IMR-90 (cell line): ENCODE measurements around the gene CPEB3. TPM values are rescaled to one million over a fixed set of nuclear protein-coding genes. Genes with fewer than 3 reads are reported as not detected.

Source experiments
- ATAC-seq: fragments of 200-7000 bp; cut with Tn5 transposase; 2 replicates; pipeline ENCODE4 v1.9.1; 2020; ENCODE audit warnings: low read depth, mild to moderate bottlenecking, moderate library complexity
- BruUV-seq: library from RNA; stranded (reverse); fragments of 400-500 nt; replicated peaks from 2 replicates; lab custom pipeline; 2021; lab: Mats Ljungman, UMichigan
- CTCF ChIA-PET: fragments of 300-600 bp; formaldehyde crosslinking; extraction: SDS; loops from one replicate; lab custom pipeline; 2021; ENCODE audit warnings: antibody characterized with exemption; lab: Yijun Ruan, JAX
- POLR2A ChIA-PET: fragments of 300-600 bp; sonication (Branson Sonifier 250); formaldehyde crosslinking; loops from one replicate; lab custom pipeline; 2022; ENCODE audit warnings: antibody characterized with exemption; ENCODE audit not compliant: unreplicated experiment; lab: Charles Lee
- DNase-seq: peaks from one replicate; pipeline ENCODE4 v3.0.0; 2013
- H2AFZ ChIP-seq: replicated peaks from 2 replicates; pipeline ENCODE3; 2013; ENCODE audit warnings: low read length, mild to moderate bottlenecking; ENCODE audit not compliant: poor library complexity
- H2AK5ac ChIP-seq: 2 replicates; pipeline ENCODE4 v1.6.1; 2013; ENCODE audit warnings: low read depth, low read length, inconsistent platforms
- H2AK9ac ChIP-seq: replicated peaks from 2 replicates; pipeline ENCODE3; 2013; ENCODE audit warnings: mild to moderate bottlenecking, low read depth, low read length, moderate library complexity; ENCODE audit not compliant: poor library complexity
- H2BK120ac ChIP-seq: 2 replicates; pipeline ENCODE4 v1.6.1; 2013; ENCODE audit warnings: low read depth, low read length, inconsistent platforms
- H2BK15ac ChIP-seq: 3 replicates; pipeline ENCODE4 v1.6.1; 2013; ENCODE audit warnings: low read depth, low read length, inconsistent platforms
- H2BK20ac ChIP-seq: 2 replicates; pipeline ENCODE4 v1.6.1; 2013; ENCODE audit warnings: low read depth, mild to moderate bottlenecking, inconsistent platforms, low read length, moderate library complexity
- H2BK5ac ChIP-seq: 2 replicates; pipeline ENCODE4 v1.6.1; 2013; ENCODE audit warnings: mild to moderate bottlenecking, low read depth, low read length, inconsistent platforms; ENCODE audit not compliant: poor library complexity, severe bottlenecking
- H3K14ac ChIP-seq: replicated peaks from 2 replicates; pipeline ENCODE4 v1.6.1; 2013; ENCODE audit warnings: low read depth, low read length, inconsistent platforms
- H3K18ac ChIP-seq: 2 replicates; pipeline ENCODE4 v1.6.1; 2013; ENCODE audit warnings: low read depth, low read length, control low read depth
- H3K23ac ChIP-seq: 2 replicates; pipeline ENCODE4 v1.6.1; 2013; ENCODE audit warnings: low read depth, low read length, inconsistent platforms
- H3K27ac ChIP-seq: 2 replicates; pipeline ENCODE4 v1.5.1; 2013; ENCODE audit warnings: mild to moderate bottlenecking, control low read depth, low read length; ENCODE audit not compliant: insufficient read depth
- H3K27me3 ChIP-seq: 2 replicates; pipeline ENCODE4 v1.6.1; 2013; ENCODE audit warnings: low read length; ENCODE audit not compliant: control insufficient read depth, insufficient read depth
- H3K36me3 ChIP-seq: 2 replicates; pipeline ENCODE4 v1.6.1; 2013; ENCODE audit warnings: low read length, mixed read lengths; ENCODE audit not compliant: control insufficient read depth, insufficient read depth
- H3K4ac ChIP-seq: 2 replicates; pipeline ENCODE4 v1.6.1; 2013; ENCODE audit warnings: low read depth, low read length, inconsistent platforms
- H3K4me1 ChIP-seq: 2 replicates; pipeline ENCODE4 v1.6.1; 2013; ENCODE audit warnings: low read length, mixed read lengths; ENCODE audit not compliant: control insufficient read depth, insufficient read depth
- H3K4me2 ChIP-seq: 2 replicates; pipeline ENCODE4 v1.6.1; 2013; ENCODE audit warnings: low read depth, mild to moderate bottlenecking, control low read depth, low read length, moderate library complexity
- H3K4me3 ChIP-seq: 2 replicates; pipeline ENCODE4 v1.5.1; 2013; ENCODE audit warnings: low read depth, mild to moderate bottlenecking, control low read depth, low read length, moderate library complexity; ENCODE audit not compliant: insufficient read depth
- H3K56ac ChIP-seq: 2 replicates; pipeline ENCODE4 v1.6.1; 2013; ENCODE audit warnings: low read length, inconsistent platforms; ENCODE audit not compliant: insufficient read depth; ENCODE audit errors: extremely low read depth
- H3K79me1 ChIP-seq, 2 experiments: 2 replicates each; pipeline ENCODE4 v1.6.1; 2013; ENCODE audit warnings: low read length in 2 of 2, inconsistent platforms in 1 of 2, low read depth in 1 of 2
- H3K9ac ChIP-seq: 2 replicates; pipeline ENCODE4 v1.6.1; 2013; ENCODE audit warnings: low read depth, low read length, control low read depth
- H3K9me1 ChIP-seq: 2 replicates; pipeline ENCODE4 v1.6.1; 2013; ENCODE audit warnings: low read length, inconsistent platforms; ENCODE audit not compliant: insufficient read depth
- H3K9me3 ChIP-seq: 2 replicates; pipeline ENCODE4 v1.6.1; 2013; ENCODE audit warnings: low read length; ENCODE audit not compliant: control insufficient read depth, insufficient read depth
- H4K20me1 ChIP-seq: 2 replicates; pipeline ENCODE4 v1.6.1; 2013; ENCODE audit warnings: low read length, inconsistent platforms; ENCODE audit not compliant: insufficient read depth
- H4K5ac ChIP-seq: 2 replicates; pipeline ENCODE4 v1.6.1; 2013; ENCODE audit warnings: mild to moderate bottlenecking, low read depth, low read length, control low read depth
- H4K8ac ChIP-seq, 2 experiments: 2 replicates each; pipeline ENCODE4 v1.6.1; 2013; ENCODE audit warnings: low read depth in 2 of 2, low read length in 2 of 2, control low read depth in 1 of 2, inconsistent platforms in 1 of 2
- H4K91ac ChIP-seq: 2 replicates; pipeline ENCODE4 v1.6.1; 2013; ENCODE audit warnings: low read depth, low read length, inconsistent platforms; ENCODE audit not compliant: insufficient read depth
- BHLHE40 ChIP-seq: fragments of 150-350 bp; IDR thresholded peaks from 2 replicates; pipeline ENCODE4 v1.6.1; 2016; ENCODE audit warnings: mild to moderate bottlenecking, low read depth, low read length
- CEBPB ChIP-seq: IDR thresholded peaks from 2 replicates; pipeline ENCODE4 v1.6.1; 2012; ENCODE audit warnings: low read depth, low read length, improper control_type of control experiment
- CHD1 ChIP-seq: IDR thresholded peaks from 2 replicates; pipeline ENCODE4 v1.6.1; 2012; ENCODE audit warnings: low read depth, low read length, improper control_type of control experiment
- CTCF ChIP-seq: conservative IDR thresholded peaks from 2 replicates; pipeline ENCODE4 v1.5.1; 2012; ENCODE audit warnings: mild to moderate bottlenecking, low read depth, low read length, improper control_type of control experiment
- ELK1 ChIP-seq: fragments of 150-350 bp; IDR thresholded peaks from 2 replicates; pipeline ENCODE4 v1.6.1; 2016; ENCODE audit warnings: low read depth, mild to moderate bottlenecking, low read length, moderate library complexity, borderline replicate concordance
- MAFK ChIP-seq: IDR thresholded peaks from 2 replicates; pipeline ENCODE4 v1.6.1; 2012; ENCODE audit warnings: low read depth, low read length, improper control_type of control experiment
- SMC3 ChIP-seq: fragments of 150-350 bp; IDR thresholded peaks from 2 replicates; pipeline ENCODE4 v1.6.1; 2016; ENCODE audit warnings: low read depth, mild to moderate bottlenecking, antibody characterized with exemption, low read length, moderate library complexity
- USF2 ChIP-seq: fragments of 150-350 bp; IDR thresholded peaks from 2 replicates; pipeline ENCODE4 v1.6.1; 2017; ENCODE audit warnings: mild to moderate bottlenecking, antibody characterized with exemption, low read length, low read depth
- WGBS, 2 experiments: methylation state at CpG; one replicate each; pipeline versions ENCODE4 v1.1.5 to v1.1.7; 2013; ENCODE audit warnings: missing lambda C conversion rate in 2 of 2; ENCODE audit not compliant: insufficient read length in 1 of 2; ENCODE audit errors: extremely low coverage in 2 of 2; 5-methylcytosine and 5-hydroxymethylcytosine counted together
- dilution Hi-C: fragments of 300-500 bp; cut with HindIII; formaldehyde crosslinking; loops from one replicate; pipeline ENCODE4 v1.14.3; 2018; ENCODE audit warnings: low sequenced_read_pairs; ENCODE audit not compliant: unreplicated experiment
- in situ Hi-C: fragments of 300-500 bp; cut with MboI; formaldehyde crosslinking; loops from 3 replicates; pipeline ENCODE4 v1.14.3; 2019; ENCODE audit warnings: low sequenced_read_pairs, inconsistent platforms, mixed read lengths
- intact Hi-C: fragments of 100-400 bp; cut with micrococcal nuclease; formaldehyde crosslinking; loops from 2 replicates; pipeline ENCODE4 v1.10.0; 2022
- polyA plus RNA-seq, 3 experiments: library from polyadenylated mRNA; depleted of rRNA; stranded (reverse); fragments of >200 nt; gene quantifications; 2 replicates each; pipeline ENCODE4 v1.2.3, GENCODE V29; 2012; ENCODE audit warnings: low replicate concordance in 1 of 3
- total RNA-seq: library from RNA; depleted of rRNA; stranded (reverse); fragments of >200 nt; gene quantifications from 2 replicates; pipeline ENCODE4 v1.2.3, GENCODE V29; 2012

CPEB3 gene
- total and polyA plus RNA-seq, 2 of the 4 experiments (the other 2 are of a cell fraction): 0.18 to 0.36 TPM

GRCh38 chr10:92298487-92298886, 7.6 kb upstream of the CPEB3 start:
- in situ Hi-C loops: no loop called here
- dilution Hi-C loops: no loop called here
- Histone ChIP-seq H3K14ac (no peak overlapping the region), H2BK5ac (no peak overlapping the region), H3K36me3 (peaks cover 4% of the 10 kb centered on the region; the same call in 1 of the 2 replicates), H3K23ac (no peak overlapping the region), H3K56ac (no peak overlapping the region), H4K20me1 (peaks cover 44% of the 10 kb centered on the region), H2AFZ (no peak overlapping the region), H4K8ac (no peak overlapping the region), H3K4me2 (no peak overlapping the region), H3K27me3 (no peaks in the 10 kb centered on the region), H4K91ac (no peak overlapping the region), H3K9ac (no peak overlapping the region), H2AK5ac (no peak overlapping the region), H3K4ac (no peak overlapping the region), H4K5ac (no peak overlapping the region), H3K4me1 (peaks cover 3% of the 10 kb centered on the region), H3K9me3 (no peaks in the 10 kb centered on the region), H2BK20ac (no peak overlapping the region), H3K18ac (no peak overlapping the region), H2BK120ac (no peak overlapping the region), H3K79me1 (peaks cover 18 to 64% of the 10 kb centered on the region in 2 experiments), H3K9me1 (no peaks in the 10 kb centered on the region), H3K27ac (no peak overlapping the region), H3K4me3 (no peak overlapping the region), H2BK15ac (no peak overlapping the region), H2AK9ac (no peak overlapping the region)
- DNase-seq: no peak
- intact Hi-C loops: no loop called here
- no CpG with 5 or more reads among the region's 6 CpGs for WGBS, 2 experiments
- POLR2A ChIA-PET: no interaction called here
- ATAC-seq: no peak
- BruUV-seq: no TSS peak
- CTCF ChIA-PET: interaction anchor here (0.8 to 1.0 kb wide), 2 partner anchors 9 to 11 kb away, joined by 4 read pairs; no protein-coding TSS in a partner anchor
- TF ChIP-seq MAFK (no peak), CEBPB (no peak), ELK1 (no peak), BHLHE40 (no peak), CHD1 (no peak), CTCF (no peak), USF2 (no peak), SMC3 (no peak)
